ENCODE data around the gene ALK.

Gene ALK

GRCh38 chr2:29308366-29308765, 613.0 kb downstream of the ALK start:
- no peak for DNase-seq

GRCh38 chr2:29307519-29307918, 613.9 kb downstream of the ALK start:
- no peak for DNase-seq

- no peak for DNase-seq
These were observed 615.6 kb downstream of the ALK start for GRCh38 chr2:29305762-29306161.

- no peak for DNase-seq
These were observed 616.9 kb downstream of the ALK start for GRCh38 chr2:29304399-29305060.

- DNase-seq: no peak
These were observed 624.8 kb downstream of the ALK start for GRCh38 chr2:29296585-29296984.

GRCh38 chr2:29295845-29296244, 625.5 kb downstream of the ALK start:
- DNase-seq: no peak

GRCh38 chr2:29293830-29294438, 627.5 kb downstream of the ALK start:
- DNase-seq: no peak

GRCh38 chr2:29290293-29291047, 630.9 kb downstream of the ALK start:
- DNase-seq: no peak

- no peak for DNase-seq
These were observed 636.7 kb downstream of the ALK start for GRCh38 chr2:29284671-29285070.

- no peak for DNase-seq
These were observed 639.5 kb downstream of the ALK start for GRCh38 chr2:29281916-29282247.

GRCh38 chr2:29281086-29281915, 640.1 kb downstream of the ALK start:
- no peak for DNase-seq

GRCh38 chr2:29278966-29279365, 642.4 kb downstream of the ALK start:
- DNase-seq: no peak

- DNase-seq: no peak
These were observed 645.2 kb downstream of the ALK start for GRCh38 chr2:29276151-29276550.

GRCh38 chr2:29275186-29275585, 646.2 kb downstream of the ALK start:
- DNase-seq: no peak

GRCh38 chr2:29273685-29274611, 647.4 kb downstream of the ALK start:
- no peak for DNase-seq

GRCh38 chr2:29273004-29273684, 648.2 kb downstream of the ALK start:
- DNase-seq: no peak

GRCh38 chr2:29272311-29272710, 649.1 kb downstream of the ALK start:
- no peak for DNase-seq

GRCh38 chr2:29270701-29271121, 650.7 kb downstream of the ALK start:
- DNase-seq: no peak

- DNase-seq: no peak
These were observed 651.6 kb downstream of the ALK start for GRCh38 chr2:29269765-29270109.

- no peak for DNase-seq
These were observed 652.2 kb downstream of the ALK start for GRCh38 chr2:29269095-29269764.

GRCh38 chr2:29267720-29268119, 653.7 kb downstream of the ALK start:
- DNase-seq: no peak
